ENCODE data around the gene CDON. TPM values are rescaled to one million over a fixed set of nuclear protein-coding genes. Genes with fewer than 3 reads are reported as not detected.

The CDON gene
- total RNA-seq, 4 donors from 2014 or later: 1.0 to 2.0 (median 1.8) TPM

DNA sequence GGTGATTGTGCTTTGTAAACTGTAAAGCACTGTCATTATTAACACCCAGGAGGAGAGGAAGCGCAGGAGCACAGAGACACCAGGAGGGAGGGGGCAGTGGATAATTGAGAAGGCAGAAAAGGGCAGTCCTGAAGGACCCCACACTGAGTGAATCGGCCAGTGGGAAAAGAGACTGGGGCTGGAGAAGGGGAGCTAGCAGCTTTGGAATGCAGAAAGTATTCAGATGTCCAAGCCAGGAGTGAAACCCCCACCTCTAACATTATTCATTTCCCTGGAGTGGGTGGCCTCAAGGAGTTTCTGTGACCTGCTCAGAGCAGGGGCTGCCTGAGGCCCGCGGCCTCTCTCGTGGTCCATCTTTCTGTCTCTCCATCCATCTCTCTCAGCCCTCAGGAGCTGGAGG lies 38.0 kb upstream of the CDON start:
- intact Hi-C loops (cut with DNase I; ENCODE audit: low total_unique reads): no loop called here
- Histone ChIP-seq H3K4me3 (no peak overlapping the region), H3K27me3 (no peaks in the 10 kb centered on the region), H3K27ac (no peak overlapping the region), H3K9me3 (no peaks in the 10 kb centered on the region), H3K4me1 (no peaks in the 10 kb centered on the region), H3K36me3 (no peaks in the 10 kb centered on the region)
- ATAC-seq: no peak
- TF ChIP-seq POLR2A (IDR thresholded peaks at IDR 0.05) (no peak), CTCF (IDR thresholded peaks at IDR 0.05 in 4 of 5, conservative IDR thresholded peaks at IDR 0.05 in 1 of 5) (no peak)
- DNase-seq: no peak
- in situ Hi-C loops (cut with MboI; ENCODE audit: low sequenced_read_pairs in 4 of 4): no loop called here

DNA sequence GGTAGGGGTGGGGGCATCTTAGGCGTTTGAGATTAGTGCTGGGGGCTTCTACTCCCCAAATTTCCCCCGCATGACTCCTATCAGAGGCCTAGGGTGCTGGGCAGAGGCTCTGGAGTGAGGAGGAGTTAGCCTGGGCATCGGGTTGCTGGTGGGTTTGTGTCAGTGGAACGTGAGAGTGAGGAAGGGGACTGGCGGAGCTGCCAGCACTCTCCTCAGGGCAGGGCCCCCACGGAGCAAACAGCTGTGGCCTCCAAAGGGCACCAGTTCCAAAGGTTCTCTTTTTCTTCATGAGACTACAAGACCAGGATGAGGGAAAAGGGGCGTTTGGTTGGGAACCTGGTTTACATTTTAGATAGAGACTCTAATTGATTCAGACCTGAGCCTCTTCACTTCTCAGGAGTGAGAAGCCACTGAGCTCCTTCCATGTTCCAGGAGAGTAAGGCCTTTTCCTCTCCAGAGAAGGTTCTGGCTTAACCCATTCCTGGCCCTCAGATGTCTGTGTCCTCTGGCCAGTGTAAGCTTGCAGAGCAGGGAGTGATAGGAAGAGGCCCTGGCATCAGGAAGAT lies 35.6 kb upstream of the CDON start:
- DNase-seq: no peak
- no peak overlapping the region for H3K4me3 ChIP-seq
- in situ Hi-C loops (cut with MboI; ENCODE audit: low sequenced_read_pairs in 4 of 4): no loop called here
- H3K9me3 ChIP-seq: no peaks in the 10 kb centered on the region
- H3K27ac ChIP-seq: no peak overlapping the region
- no peak for ATAC-seq
- no peak for TF ChIP-seq POLR2A (IDR thresholded peaks at IDR 0.05)
- TF ChIP-seq CTCF (IDR thresholded peaks at IDR 0.05 in 4 of 5, conservative IDR thresholded peaks at IDR 0.05 in 1 of 5): no peak
- H3K27me3 ChIP-seq: no peaks in the 10 kb centered on the region
- no peaks in the 10 kb centered on the region for H3K4me1 ChIP-seq
- H3K36me3 ChIP-seq: no peaks in the 10 kb centered on the region
- intact Hi-C loops (cut with DNase I; ENCODE audit: low total_unique reads): no loop called here

GRCh38 chr11:126095745-126096144 lies 33.1 kb upstream of the CDON start:
- in situ Hi-C loops (cut with MboI; ENCODE audit: low sequenced_read_pairs in 4 of 4) (no loop called here), intact Hi-C loops (cut with DNase I; ENCODE audit: low total_unique reads) (no loop called here)
- no peak overlapping the region for H3K4me3 ChIP-seq
- H3K4me1 ChIP-seq: no peaks in the 10 kb centered on the region
- DNase-seq (no peak), ATAC-seq (no peak)
- TF ChIP-seq POLR2A (IDR thresholded peaks at IDR 0.05) (no peak), CTCF (IDR thresholded peaks at IDR 0.05 in 4 of 5, conservative IDR thresholded peaks at IDR 0.05 in 1 of 5) (no peak)
- H3K9me3 ChIP-seq: no peaks in the 10 kb centered on the region
- no peaks in the 10 kb centered on the region for H3K27me3 ChIP-seq
- H3K36me3 ChIP-seq: no peaks in the 10 kb centered on the region
- no peak overlapping the region for H3K27ac ChIP-seq

- TF ChIP-seq POLR2A (IDR thresholded peaks at IDR 0.05) (no peak), CTCF (IDR thresholded peaks at IDR 0.05 in 4 of 5, conservative IDR thresholded peaks at IDR 0.05 in 1 of 5) (no peak)
- in situ Hi-C loops (cut with MboI; ENCODE audit: low sequenced_read_pairs in 4 of 4): no loop called here
These were observed 27.8 kb upstream of the CDON start for GRCh38 chr11:126090452-126090851.

GRCh38 chr11:126088999-126089398 lies 26.3 kb upstream of the CDON start:
- intact Hi-C loops (cut with DNase I; ENCODE audit: low total_unique reads) (no loop called here), in situ Hi-C loops (cut with MboI; ENCODE audit: low sequenced_read_pairs in 4 of 4) (no loop called here)
- H3K4me3 ChIP-seq: no peak overlapping the region
- DNase-seq (no peak), ATAC-seq (no peak)
- H3K36me3 ChIP-seq: no peaks in the 10 kb centered on the region
- no peak overlapping the region for H3K27ac ChIP-seq
- H3K4me1 ChIP-seq: no peaks in the 10 kb centered on the region
- TF ChIP-seq POLR2A (IDR thresholded peaks at IDR 0.05): no peak
- TF ChIP-seq CTCF (IDR thresholded peaks at IDR 0.05 in 4 of 5, conservative IDR thresholded peaks at IDR 0.05 in 1 of 5): no peak
- H3K9me3 ChIP-seq: no peaks in the 10 kb centered on the region
- H3K27me3 ChIP-seq: no peaks in the 10 kb centered on the region

More at GRCh38 chr11:126090452-126090851, 27.8 kb upstream of the CDON start:
- intact Hi-C loops (cut with DNase I; ENCODE audit: low total_unique reads): no loop called here
- Histone ChIP-seq H3K36me3 (no peaks in the 10 kb centered on the region), H3K4me1 (no peaks in the 10 kb centered on the region), H3K27me3 (no peaks in the 10 kb centered on the region), H3K9me3 (no peaks in the 10 kb centered on the region), H3K27ac (no peak overlapping the region), H3K4me3 (no peak overlapping the region)
- ATAC-seq (no peak), DNase-seq (no peak)

All from gastrocnemius medialis (tissue), 4 donors.